Endodermal cell (in vitro differentiated cells): ENCODE data around the gene APOM. TPM values are rescaled to one million over a fixed set of nuclear protein-coding genes. Genes with fewer than 3 reads are reported as not detected.

Experiments used
- DNase-seq: peaks from one replicate; pipeline ENCODE4 v3.0.0-alpha.2; 2017
- H3K27ac ChIP-seq: 2 replicates; pipeline ENCODE4 v1.5.1; 2013; ENCODE audit warnings: mild to moderate bottlenecking, low read depth, low read length, moderate library complexity
- H3K27me3 ChIP-seq: 2 replicates; pipeline ENCODE4 v1.6.1; 2013; ENCODE audit warnings: mild to moderate bottlenecking, low read length, moderate library complexity; ENCODE audit not compliant: insufficient read depth, control insufficient read depth, poor library complexity, severe bottlenecking
- H3K36me3 ChIP-seq: 2 replicates; pipeline ENCODE4 v1.7.0; 2013; ENCODE audit warnings: mild to moderate bottlenecking, low read length, moderate library complexity; ENCODE audit not compliant: control insufficient read depth, insufficient read depth
- H3K4me1 ChIP-seq: one replicate; pipeline ENCODE4 v1.7.0; 2013; ENCODE audit warnings: low read length; ENCODE audit not compliant: control insufficient read depth, insufficient read depth
- H3K4me3 ChIP-seq: 2 replicates; pipeline ENCODE4 v1.5.1; 2013; ENCODE audit warnings: mild to moderate bottlenecking, low read length, moderate library complexity
- H3K9ac ChIP-seq: 2 replicates; pipeline ENCODE4 v1.6.1; 2013; ENCODE audit warnings: mild to moderate bottlenecking, low read length, moderate library complexity; ENCODE audit not compliant: poor library complexity, severe bottlenecking; ENCODE audit errors: extremely low read depth
- H3K9me3 ChIP-seq: 2 replicates; pipeline ENCODE4 v1.6.1; 2013; ENCODE audit warnings: mild to moderate bottlenecking, low read length, moderate library complexity; ENCODE audit not compliant: control insufficient read depth
- H3K27ac Mint-ChIP-seq: 2 replicates; pipeline ENCODE4 v1.8.0; 2020; ENCODE audit warnings: mixed read lengths
- H3K27me3 Mint-ChIP-seq: 2 replicates; pipeline ENCODE4 v1.8.0; 2021; ENCODE audit warnings: mild to moderate bottlenecking, mixed read lengths; ENCODE audit not compliant: insufficient read depth
- H3K36me3 Mint-ChIP-seq: 2 replicates; pipeline ENCODE4 v1.8.0; 2020; ENCODE audit warnings: low read depth, mixed read lengths
- H3K4me1 Mint-ChIP-seq: 2 replicates; pipeline ENCODE4 v1.8.0; 2020; ENCODE audit warnings: mixed read lengths
- H3K4me3 Mint-ChIP-seq: 2 replicates; pipeline ENCODE4 v1.8.0; 2020; ENCODE audit warnings: mild to moderate bottlenecking, moderate library complexity, mixed read lengths
- H3K9me3 Mint-ChIP-seq: 2 replicates; pipeline ENCODE4 v1.8.0; 2020; ENCODE audit warnings: mild to moderate bottlenecking, mixed read lengths
- WGBS, 2 experiments: methylation state at CpG; one replicate each; pipeline versions ENCODE4 v1.1.5 to v1.1.7; 2013; ENCODE audit warnings: missing lambda C conversion rate in 2 of 2, mixed read lengths in 1 of 2; ENCODE audit not compliant: insufficient coverage in 1 of 2, insufficient read length in 1 of 2; 5-methylcytosine and 5-hydroxymethylcytosine counted together
- total RNA-seq, 2 donors: library from RNA; stranded (reverse); fragmentation: NEBNext Ultra II Directional in 1 of 2; extraction: Animal tissue kit (Norgen Biotek cat#: 25700) in 1 of 2; gene quantifications; 2 replicates in 1 of 2; 3 replicates in 1 of 2; pipeline ENCODE4 v1.2.1, GENCODE V29; 2021
- TF ChIP-seq, protein P1 (sequence below): fragments of 200-600 bp; sonication (generic); conservative IDR thresholded peaks from 2 replicates; pipeline ENCODE4 v1.5.0; 2021; ENCODE audit warnings: antibody characterized with exemption, mild to moderate bottlenecking

APOM gene
- total RNA-seq, 2 donors from 2014 or later, result 1.6 to 3.2 TPM

DNA sequence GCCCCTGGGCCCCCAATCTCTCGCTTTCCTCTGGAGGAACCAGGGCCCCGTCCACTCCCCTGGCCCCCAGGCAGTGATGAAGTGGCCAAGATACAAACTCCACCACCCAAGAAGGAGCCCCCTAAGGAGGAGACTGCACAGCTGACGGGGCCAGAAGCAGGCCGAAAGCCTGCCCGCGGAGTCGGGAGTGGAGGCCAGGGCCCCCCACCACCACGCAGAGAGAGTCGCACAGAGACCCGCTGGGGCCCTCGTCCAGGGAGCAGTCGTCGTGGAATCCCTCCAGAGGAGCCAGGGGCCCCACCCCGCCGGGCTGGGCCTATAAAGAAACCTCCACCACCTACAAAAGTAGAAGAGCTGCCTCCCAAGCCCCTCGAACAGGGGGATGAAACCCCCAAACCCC lies 24.5 kb upstream of the APOM start:
- Mint-ChIP-seq H3K4me3 (no peak overlapping the region), H3K36me3 (peaks cover 91% of the 10 kb centered on the region), H3K9me3 (no peaks in the 10 kb centered on the region), H3K27ac (peak overlapping the region; percentile 44), H3K27me3 (no peaks in the 10 kb centered on the region), H3K4me1 (no peaks in the 10 kb centered on the region)
- Histone ChIP-seq H3K36me3 (peaks cover 95% of the 10 kb centered on the region), H3K27me3 (no peaks in the 10 kb centered on the region), H3K27ac (no peak overlapping the region), H3K9me3 (no peaks in the 10 kb centered on the region), H3K4me3 (no peak overlapping the region), H3K4me1 (no peaks in the 10 kb centered on the region), H3K9ac (no peak overlapping the region)
- WGBS, 2 experiments, result 94 to 96% methylated on average over 9 to 16 of the region's 16 CpGs
- TF ChIP-seq, protein P1, sequence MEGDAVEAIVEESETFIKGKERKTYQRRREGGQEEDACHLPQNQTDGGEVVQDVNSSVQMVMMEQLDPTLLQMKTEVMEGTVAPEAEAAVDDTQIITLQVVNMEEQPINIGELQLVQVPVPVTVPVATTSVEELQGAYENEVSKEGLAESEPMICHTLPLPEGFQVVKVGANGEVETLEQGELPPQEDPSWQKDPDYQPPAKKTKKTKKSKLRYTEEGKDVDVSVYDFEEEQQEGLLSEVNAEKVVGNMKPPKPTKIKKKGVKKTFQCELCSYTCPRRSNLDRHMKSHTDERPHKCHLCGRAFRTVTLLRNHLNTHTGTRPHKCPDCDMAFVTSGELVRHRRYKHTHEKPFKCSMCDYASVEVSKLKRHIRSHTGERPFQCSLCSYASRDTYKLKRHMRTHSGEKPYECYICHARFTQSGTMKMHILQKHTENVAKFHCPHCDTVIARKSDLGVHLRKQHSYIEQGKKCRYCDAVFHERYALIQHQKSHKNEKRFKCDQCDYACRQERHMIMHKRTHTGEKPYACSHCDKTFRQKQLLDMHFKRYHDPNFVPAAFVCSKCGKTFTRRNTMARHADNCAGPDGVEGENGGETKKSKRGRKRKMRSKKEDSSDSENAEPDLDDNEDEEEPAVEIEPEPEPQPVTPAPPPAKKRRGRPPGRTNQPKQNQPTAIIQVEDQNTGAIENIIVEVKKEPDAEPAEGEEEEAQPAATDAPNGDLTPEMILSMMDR, result no peak
- no peak for DNase-seq

DNA sequence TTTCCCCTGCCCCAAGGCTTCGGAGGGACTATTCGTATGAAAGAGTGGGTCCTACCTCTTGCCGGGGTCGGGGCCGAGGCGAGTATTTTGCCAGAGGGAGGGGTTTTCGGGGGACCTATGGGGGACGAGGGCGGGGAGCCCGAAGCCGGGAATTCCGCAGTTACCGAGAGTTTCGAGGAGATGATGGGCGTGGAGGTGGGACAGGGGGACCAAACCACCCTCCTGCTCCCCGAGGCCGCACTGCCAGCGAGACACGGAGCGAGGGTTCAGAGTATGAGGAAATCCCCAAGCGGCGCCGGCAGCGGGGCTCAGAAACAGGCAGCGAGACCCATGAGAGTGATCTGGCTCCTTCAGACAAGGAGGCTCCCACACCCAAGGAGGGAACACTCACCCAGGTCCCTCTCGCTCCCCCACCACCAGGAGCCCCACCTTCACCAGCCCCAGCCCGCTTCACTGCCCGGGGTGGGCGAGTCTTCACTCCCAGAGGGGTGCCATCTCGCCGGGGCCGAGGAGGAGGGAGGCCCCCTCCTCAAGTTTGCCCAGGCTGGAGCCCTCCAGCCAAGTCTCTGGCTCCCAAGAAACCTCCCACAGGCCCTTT lies 23.9 kb upstream of the APOM start:
- Mint-ChIP-seq H3K9me3 (no peaks in the 10 kb centered on the region), H3K4me3 (no peak overlapping the region), H3K36me3 (peaks cover 91% of the 10 kb centered on the region), H3K4me1 (no peaks in the 10 kb centered on the region), H3K27ac (no peak overlapping the region), H3K27me3 (no peaks in the 10 kb centered on the region)
- Histone ChIP-seq H3K27me3 (no peaks in the 10 kb centered on the region), H3K4me1 (no peaks in the 10 kb centered on the region), H3K36me3 (peaks cover 95% of the 10 kb centered on the region), H3K9ac (no peak overlapping the region), H3K27ac (peak overlapping the region; percentile 24), H3K9me3 (no peaks in the 10 kb centered on the region), H3K4me3 (no peak overlapping the region)
- TF ChIP-seq, protein P1, result no peak
- 96 to 98% methylated on average over 24 to 32 of the region's 32 CpGs for WGBS, 2 experiments
- no peak for DNase-seq

DNA sequence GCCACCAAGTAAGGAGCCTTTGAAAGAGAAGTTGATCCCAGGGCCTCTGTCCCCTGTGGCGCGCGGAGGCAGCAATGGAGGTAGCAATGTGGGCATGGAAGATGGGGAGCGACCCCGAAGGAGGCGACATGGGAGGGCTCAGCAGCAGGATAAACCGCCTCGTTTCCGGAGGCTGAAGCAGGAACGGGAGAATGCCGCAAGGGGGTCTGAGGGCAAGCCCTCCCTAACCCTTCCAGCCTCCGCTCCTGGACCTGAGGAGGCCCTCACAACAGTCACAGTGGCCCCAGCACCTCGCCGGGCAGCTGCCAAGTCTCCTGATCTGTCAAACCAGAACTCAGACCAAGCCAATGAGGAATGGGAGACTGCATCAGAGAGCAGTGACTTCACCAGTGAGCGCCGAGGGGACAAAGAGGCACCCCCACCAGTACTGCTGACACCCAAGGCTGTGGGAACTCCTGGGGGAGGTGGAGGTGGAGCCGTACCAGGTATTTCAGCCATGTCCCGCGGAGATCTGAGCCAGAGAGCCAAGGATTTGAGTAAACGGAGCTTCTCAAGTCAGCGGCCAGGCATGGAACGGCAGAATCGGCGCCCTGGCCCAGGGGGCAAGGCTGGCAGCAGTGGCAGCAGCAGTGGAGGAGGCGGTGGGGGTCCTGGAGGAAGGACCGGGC lies 23.3 kb upstream of the APOM start:
- DNase-seq, result no peak
- Histone ChIP-seq H3K4me1 (no peaks in the 10 kb centered on the region), H3K36me3 (peaks cover 95% of the 10 kb centered on the region), H3K27me3 (no peaks in the 10 kb centered on the region), H3K9me3 (no peaks in the 10 kb centered on the region), H3K9ac (no peak overlapping the region), H3K27ac (peak overlapping the region; percentile 24), H3K4me3 (no peak overlapping the region)
- H3K9me3 Mint-ChIP-seq, result no peaks in the 10 kb centered on the region
- H3K4me1 Mint-ChIP-seq, result no peaks in the 10 kb centered on the region
- 93 to 96% methylated on average over 15 to 26 of the region's 26 CpGs for WGBS, 2 experiments
- peaks cover 92% of the 10 kb centered on the region for H3K36me3 Mint-ChIP-seq
- TF ChIP-seq, protein P1, result no peak
- H3K4me3 Mint-ChIP-seq, result no peak overlapping the region
- peak overlapping the region; percentile 44 for H3K27ac Mint-ChIP-seq
- no peaks in the 10 kb centered on the region for H3K27me3 Mint-ChIP-seq
